NT2/D1 (cell line): ENCODE results near the gene MARCKSL1.

Experiments used
- SUZ12 ChIP-seq: IDR thresholded peaks from 2 replicates; pipeline ENCODE4 v1.6.1; 2011; ENCODE audit not compliant: insufficient read length, insufficient read depth; ENCODE audit errors: extremely low read depth
- YY1 ChIP-seq: IDR thresholded peaks from 2 replicates; pipeline ENCODE4 v1.6.1; 2011; ENCODE audit not compliant: insufficient read length, insufficient read depth
- ZNF274 ChIP-seq: IDR thresholded peaks from 2 replicates; pipeline ENCODE4 v1.6.1; 2011; ENCODE audit warnings: mild to moderate bottlenecking, low read depth, low read length

DNA sequence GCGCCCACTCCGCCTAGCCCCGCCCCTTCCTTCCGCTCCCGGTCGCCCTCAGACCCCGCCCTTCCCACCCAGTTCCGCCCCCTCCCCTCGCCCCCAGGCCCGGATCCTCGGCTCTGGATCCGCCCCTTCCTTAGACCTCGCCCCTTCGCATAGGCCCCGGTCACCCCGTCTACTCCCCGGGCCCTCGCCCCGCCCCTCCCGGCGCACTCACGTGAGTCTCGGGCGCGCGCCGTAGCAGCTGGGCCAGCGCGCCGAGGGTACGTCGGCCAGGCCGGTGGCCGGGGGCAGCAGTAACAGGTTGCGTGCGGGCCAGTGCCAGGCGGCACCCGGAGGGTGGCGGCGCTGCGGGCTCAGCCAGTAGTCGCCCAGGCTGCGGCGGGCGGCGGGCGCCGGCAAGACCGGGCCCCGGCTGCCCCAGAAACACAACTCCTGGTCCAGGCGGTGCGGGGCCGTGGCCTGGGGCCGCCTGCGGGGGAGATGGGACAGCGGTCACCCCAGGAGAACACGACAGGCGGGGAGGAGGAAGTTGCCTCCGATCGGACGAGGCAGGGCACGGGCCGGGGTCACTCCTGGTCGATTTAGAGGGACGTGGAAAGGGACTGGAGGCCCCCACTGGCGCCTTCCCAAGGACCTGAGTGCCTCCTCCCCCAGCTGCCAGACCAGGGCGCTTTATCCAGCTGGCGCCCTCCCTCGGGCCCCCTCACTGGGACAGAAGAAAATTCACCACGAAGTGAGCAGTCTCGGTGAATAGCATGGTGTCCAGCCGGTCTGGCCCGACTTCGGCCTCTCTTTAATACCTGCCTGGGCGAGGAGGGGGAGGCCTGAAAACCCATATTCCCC lies 15.6 kb upstream of the MARCKSL1 start:
- no peak for TF ChIP-seq YY1
- TF ChIP-seq ZNF274: no peak
- no peak for TF ChIP-seq SUZ12
